Stimulated activated CD4-positive, alpha-beta T cell treated with anti-CD3 and anti-CD28 coated beads, Interleukin-1b, Interleukin-23, amount 100 ng/mL, for 1 hour (primary cell): ENCODE data around the gene MYH3.
A peak's percentile ranks its signal among the peaks of the same experiment; 100 is the strongest.

Source experiments
- DNase-seq, 2 donors: peaks; one replicate each; pipeline ENCODE4 v3.0.0-alpha.2; 2020; ENCODE audit warnings: low read depth in 2 of 2

The MYH3 gene

GRCh38 chr17:10649602-10650001 lies 7.5 kb downstream of the MYH3 start:
- no peak for DNase-seq

DNA sequence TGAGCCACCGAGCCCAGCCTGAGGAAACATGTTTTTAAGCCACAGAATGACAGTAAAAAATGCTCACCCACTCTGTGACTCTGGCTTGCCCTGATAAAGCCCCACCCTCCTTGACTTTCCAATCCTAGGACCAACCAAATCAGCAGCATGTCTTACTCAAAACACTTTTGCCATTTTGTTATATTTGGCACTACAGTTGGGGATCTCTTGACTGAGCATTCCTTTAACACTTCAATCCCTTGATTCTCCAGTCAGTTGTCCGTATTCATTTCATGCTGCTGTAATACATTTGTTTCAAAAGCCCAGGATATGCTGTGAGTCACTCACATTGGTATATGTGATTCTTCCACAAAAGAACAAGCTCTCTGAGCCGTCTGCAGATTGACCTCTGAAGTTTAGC lies 8.2 kb downstream of the MYH3 start:
- DNase-seq: no peak

DNA sequence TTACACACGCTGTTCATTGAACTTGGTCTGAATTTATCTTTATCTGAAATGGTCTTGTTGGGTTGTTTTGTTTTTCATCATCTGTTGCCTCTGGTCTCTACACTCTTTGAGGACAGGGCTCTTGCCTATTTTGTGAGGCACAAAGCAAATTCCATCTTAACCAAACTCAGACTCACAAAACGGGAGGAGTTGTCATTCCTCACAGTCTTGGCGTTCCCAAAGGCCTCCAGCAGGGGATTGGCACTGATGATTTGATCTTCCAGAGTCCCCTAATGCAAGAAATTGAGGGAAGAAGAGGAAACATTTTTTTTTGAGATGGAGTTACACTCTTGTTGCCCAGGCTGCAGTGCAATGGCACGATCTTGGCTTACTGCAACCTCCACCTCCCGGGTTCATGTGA lies 8.7 kb downstream of the MYH3 start:
- no peak for DNase-seq

- peak; percentile 45 to 69 for DNase-seq
Measured at GRCh38 chr17:10646392-10646990, 10.6 kb downstream of the MYH3 start.

GRCh38 chr17:10640475-10640874 lies 16.6 kb downstream of the MYH3 start:
- no peak for DNase-seq

DNA sequence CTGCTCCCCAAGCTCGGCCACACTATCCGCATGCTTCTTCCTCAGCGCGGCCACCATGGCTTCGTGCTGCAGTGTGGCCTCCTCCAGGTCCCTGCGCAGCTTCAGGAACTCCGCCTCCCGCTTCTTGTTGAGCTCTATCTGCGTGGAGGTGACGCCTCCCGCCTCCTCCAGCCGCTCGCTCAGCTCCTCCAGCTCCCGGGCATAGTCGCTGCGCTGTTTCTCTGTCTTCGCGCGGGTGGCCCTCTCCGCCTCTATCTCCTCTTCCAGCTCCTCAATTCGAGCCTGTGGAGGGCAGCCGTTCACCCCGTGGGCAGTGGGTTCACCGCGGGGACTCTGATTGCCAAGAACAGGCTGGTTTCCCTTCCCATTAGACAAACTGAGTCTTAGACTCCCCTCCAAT lies 19.0 kb downstream of the MYH3 start:
- no peak for DNase-seq

- no peak for DNase-seq
Measured at GRCh38 chr17:10635290-10635689, 21.8 kb downstream of the MYH3 start.

- no peak for DNase-seq
Measured at GRCh38 chr17:10633738-10634379, 23.2 kb downstream of the MYH3 start.

GRCh38 chr17:10631701-10632100 lies 25.4 kb downstream of the MYH3 start:
- no peak for DNase-seq

DNA sequence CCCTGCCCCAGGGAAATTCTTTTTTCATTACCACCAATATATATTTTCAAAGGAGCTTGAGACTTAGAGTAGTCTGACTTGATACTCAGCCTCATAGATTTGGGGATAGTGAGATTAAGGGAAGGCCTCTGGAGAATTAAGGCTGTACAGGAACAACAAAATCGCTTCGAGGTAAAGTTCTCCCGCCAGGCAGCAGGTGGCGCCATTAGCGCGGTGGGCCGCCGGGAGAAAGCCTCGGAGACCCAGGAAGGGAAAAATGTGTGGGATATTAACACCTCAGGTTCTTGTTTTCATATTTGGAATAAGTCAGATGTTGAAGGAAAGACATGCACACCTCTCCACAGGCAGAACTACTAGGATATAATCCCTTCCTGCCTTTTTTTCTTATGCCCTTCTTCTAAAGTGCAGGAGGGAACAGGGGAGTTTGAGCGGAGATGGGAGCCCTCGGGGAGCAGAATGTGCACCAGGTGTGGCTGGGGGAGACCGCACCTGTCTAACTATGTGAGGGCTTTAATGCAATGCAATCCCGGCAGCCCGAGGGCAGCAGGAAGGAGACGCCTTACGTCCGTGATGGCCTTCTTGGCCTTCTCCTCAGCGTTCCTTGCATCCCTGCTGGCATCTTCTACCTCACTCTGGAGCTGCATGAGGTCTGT lies 25.9 kb downstream of the MYH3 start:
- no peak for DNase-seq

DNA sequence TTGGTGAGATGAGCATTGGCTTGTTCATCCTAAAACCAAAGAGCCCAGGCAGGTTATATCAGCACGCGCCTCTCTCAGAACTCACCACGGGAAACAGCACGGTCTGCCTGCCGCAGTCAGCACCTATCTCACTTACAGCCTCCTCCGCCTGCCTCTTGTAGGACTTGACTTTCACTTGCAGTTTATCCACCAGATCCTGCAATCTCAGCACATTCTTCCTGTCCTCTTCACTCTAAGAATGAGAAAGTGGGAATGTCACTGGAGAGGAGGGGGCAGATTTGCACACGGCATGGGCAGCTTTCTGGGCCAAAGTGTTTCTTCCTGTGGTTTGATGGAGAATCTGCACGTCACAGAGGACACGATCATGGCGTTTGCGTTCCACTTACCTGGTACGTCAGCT lies 27.4 kb downstream of the MYH3 start:
- DNase-seq: no peak

DNA sequence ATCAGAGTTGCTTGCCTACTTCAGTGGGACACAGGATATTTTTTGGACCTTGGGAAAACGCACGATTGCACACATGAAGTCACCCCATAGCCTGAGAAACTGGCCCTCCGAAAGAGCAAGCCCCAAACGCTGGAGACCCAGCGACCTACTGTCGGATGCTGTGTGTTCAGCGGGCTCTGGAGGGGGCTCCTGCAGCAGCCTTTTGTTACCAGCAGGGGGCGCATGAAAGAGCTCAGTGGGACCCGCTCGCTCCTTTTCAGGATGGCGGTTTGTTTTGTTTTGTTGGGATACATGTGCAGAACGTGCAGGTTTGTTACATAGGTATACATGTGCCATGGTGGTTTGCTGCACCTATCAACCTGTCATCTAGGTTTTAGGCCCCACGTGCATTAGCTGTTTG lies 28.4 kb downstream of the MYH3 start:
- no peak for DNase-seq

GRCh38 chr17:10626390-10626789 lies 30.7 kb downstream of the MYH3 start:
- no peak for DNase-seq

DNA sequence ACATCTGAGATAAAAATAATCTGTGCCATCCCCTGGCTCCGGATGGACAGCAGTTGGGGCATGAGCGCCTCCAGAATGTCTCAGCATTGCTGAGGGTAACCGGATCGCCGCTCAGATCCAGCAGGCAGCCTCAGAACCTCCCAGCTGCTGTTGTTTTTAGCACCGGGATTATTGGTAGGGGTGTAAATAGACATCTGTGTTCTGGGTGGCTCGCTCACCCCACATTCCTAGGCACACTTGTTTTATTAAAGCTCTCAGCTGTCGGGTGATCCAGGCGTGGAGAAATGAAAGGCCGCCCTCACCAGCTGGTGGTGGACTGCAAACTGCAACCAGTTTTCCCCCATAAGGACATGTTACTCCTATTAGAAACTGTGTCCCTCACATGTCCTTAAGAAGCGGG lies 32.1 kb downstream of the MYH3 start:
- no peak for DNase-seq

GRCh38 chr17:10623737-10624338 lies 33.3 kb downstream of the MYH3 start:
- no peak for DNase-seq

GRCh38 chr17:10622617-10623485 lies 34.3 kb downstream of the MYH3 start:
- DNase-seq: no peak

DNA sequence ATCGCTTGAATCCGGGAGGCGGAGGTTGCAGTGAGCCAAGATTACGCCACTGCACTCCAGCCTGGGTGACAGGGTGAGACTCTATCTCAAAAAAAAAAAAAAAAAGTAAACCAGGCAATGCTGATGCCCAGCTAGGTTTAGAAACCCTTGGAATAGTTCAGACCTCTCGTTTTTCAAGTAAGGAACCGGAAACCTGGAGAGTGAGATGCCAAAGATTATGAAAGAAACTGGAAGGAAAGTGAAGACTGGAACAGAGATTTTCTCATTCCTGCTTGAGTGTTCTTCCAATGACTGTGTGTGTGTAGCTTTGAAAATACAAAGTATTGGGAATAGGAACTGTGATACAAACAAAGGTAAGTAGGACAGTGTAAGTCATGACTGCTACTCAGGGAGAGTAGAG lies 35.7 kb downstream of the MYH3 start:
- no peak for DNase-seq

- DNase-seq: no peak
Measured at GRCh38 chr17:10620823-10621222, 36.3 kb downstream of the MYH3 start.

DNA sequence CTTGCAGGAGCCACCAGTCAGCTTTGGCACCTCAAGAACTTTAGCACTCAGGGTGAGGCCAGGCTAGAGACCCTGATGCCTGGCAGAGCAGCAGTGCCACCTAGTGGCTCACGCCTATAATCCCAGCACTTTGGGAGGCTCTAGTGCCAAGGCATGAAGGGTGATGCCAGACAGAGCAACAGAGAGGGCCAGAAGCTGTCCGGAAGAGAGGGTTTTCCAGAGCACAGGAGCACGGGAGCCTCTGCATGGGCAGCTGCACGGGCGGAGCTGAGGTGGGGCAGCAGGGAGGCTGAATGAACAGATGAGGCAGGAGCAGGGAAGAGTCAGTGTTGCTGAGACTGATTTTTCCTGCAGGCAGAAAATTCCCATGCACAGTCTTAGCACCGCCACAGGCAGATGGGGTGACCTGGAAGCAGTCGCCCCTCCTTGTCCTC lies 38.9 kb downstream of the MYH3 start:
- DNase-seq: peak in 1 of 2 donors; percentile 21

GRCh38 chr17:10617120-10617505 lies 40.0 kb downstream of the MYH3 start:
- no peak for DNase-seq

DNA sequence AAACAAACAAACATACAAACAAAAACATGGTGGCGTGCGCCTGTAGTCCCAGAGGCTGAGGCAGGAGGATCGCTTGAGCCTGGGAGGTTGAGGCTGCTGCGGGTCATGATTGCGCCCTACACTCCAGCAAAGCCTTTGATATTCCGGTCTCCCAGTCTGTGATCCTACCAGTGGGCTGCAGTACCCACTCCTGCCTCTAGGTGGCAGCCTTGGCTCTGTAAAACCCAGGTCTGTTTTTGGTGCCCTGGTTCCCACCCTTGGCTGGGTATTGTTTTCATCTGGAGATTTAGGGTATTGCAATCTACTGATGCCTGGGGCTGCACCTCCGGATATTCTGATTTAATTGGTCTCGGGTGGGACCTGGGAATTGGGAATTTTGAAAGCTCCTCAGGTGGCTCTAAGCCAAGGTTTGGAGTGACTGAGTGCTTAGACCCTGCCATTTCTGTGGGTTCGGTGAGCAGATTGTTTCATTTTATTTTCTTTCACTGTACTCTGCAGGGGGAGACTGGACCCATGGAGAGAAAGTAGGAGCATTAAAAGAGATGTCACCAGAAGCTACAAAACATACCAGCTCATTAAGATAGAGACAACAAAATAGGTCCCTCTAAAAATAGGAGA lies 40.5 kb downstream of the MYH3 start:
- DNase-seq: peak; percentile 33 to 60
